Thoracic aorta (tissue), 2 donors: ENCODE results near the gene MYO5B. TPM values are rescaled to one million over a fixed set of nuclear protein-coding genes. Genes with fewer than 3 reads are reported as not detected.

ENCODE experiments used
- ATAC-seq: fragments of 150-250 bp; one replicate; pipeline ENCODE4 v1.8.0; 2017; ENCODE audit warnings: low read depth; ENCODE audit not compliant: insufficient number of reproducible peaks, low FRiP score
- DNase-seq: peaks from one replicate; pipeline ENCODE4 v3.0.0-alpha.2; 2020; ENCODE audit warnings: low spot score
- H3K27ac ChIP-seq, 2 donors: fragments of 200-600 bp; sonication (generic); 1 replicate in 1 of 2; 2 replicates in 1 of 2; pipeline ENCODE4 v1.5.1; 2016; ENCODE audit warnings: mild to moderate bottlenecking in 2 of 2, moderate library complexity in 2 of 2
- H3K27me3 ChIP-seq: fragments of 200-600 bp; sonication (generic); replicated peaks from 2 replicates; pipeline ENCODE4 v1.6.0; 2016; ENCODE audit warnings: mild to moderate bottlenecking; ENCODE audit not compliant: insufficient read depth
- H3K36me3 ChIP-seq: fragments of 200-600 bp; sonication (generic); one replicate; pipeline ENCODE4 v1.5.1; 2016
- H3K4me1 ChIP-seq, 2 donors: fragments of 200-600 bp; sonication (generic); 1 replicate in 1 of 2; 2 replicates in 1 of 2; pipeline versions ENCODE4 v1.5.1 to v1.6.0; 2016; ENCODE audit warnings: low read depth in 2 of 2, mild to moderate bottlenecking in 1 of 2; ENCODE audit not compliant: control insufficient read depth in 1 of 2
- H3K4me3 ChIP-seq: fragments of 200-600 bp; sonication (generic); 2 replicates; pipeline ENCODE4 v1.5.1; 2016; ENCODE audit warnings: mild to moderate bottlenecking
- H3K9me3 ChIP-seq: fragments of 200-600 bp; sonication (generic); 2 replicates; pipeline ENCODE4 v1.5.1; 2016
- total RNA-seq, 2 donors: library from RNA; depleted of rRNA; stranded (reverse); fragments of >200 nt; gene quantifications; one replicate each; pipeline versions ENCODE4 v1.1.0 to v1.2.3, GENCODE V29; 2016
- TF ChIP-seq, protein P1 (sequence below): fragments of 200-600 bp; sonication (generic); IDR thresholded peaks from one replicate; pipeline ENCODE4 v1.5.1; 2019; ENCODE audit warnings: antibody characterized with exemption

The MYO5B gene
- total RNA-seq, 2 donors from 2014 or later: 8.3 to 13.5 TPM

DNA sequence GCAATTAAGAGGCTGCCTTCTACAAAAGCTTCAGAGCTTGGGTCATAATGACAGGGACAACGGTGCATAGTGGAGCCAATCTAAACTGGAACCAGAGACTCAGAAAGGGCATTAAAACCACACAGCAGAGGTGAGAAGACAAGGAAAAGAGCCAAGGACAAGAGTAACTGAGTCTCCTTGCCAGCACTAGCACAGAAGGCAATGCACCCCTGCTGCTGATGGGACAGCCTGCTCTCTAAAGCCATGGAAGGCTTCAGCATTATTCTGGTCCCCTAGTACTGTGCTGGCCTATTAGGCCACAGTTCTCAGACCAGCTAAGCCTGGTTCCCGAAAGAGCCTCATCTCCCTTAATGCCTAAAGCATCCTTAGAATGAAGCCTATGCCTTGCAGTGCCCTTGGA lies 15.5 kb downstream of the MYO5B start:
- H3K4me3 ChIP-seq: no peak overlapping the region
- DNase-seq: no peak
- H3K27me3 ChIP-seq: no peaks in the 10 kb centered on the region
- no peaks in the 10 kb centered on the region for H3K4me1 ChIP-seq
- TF ChIP-seq, protein P1, sequence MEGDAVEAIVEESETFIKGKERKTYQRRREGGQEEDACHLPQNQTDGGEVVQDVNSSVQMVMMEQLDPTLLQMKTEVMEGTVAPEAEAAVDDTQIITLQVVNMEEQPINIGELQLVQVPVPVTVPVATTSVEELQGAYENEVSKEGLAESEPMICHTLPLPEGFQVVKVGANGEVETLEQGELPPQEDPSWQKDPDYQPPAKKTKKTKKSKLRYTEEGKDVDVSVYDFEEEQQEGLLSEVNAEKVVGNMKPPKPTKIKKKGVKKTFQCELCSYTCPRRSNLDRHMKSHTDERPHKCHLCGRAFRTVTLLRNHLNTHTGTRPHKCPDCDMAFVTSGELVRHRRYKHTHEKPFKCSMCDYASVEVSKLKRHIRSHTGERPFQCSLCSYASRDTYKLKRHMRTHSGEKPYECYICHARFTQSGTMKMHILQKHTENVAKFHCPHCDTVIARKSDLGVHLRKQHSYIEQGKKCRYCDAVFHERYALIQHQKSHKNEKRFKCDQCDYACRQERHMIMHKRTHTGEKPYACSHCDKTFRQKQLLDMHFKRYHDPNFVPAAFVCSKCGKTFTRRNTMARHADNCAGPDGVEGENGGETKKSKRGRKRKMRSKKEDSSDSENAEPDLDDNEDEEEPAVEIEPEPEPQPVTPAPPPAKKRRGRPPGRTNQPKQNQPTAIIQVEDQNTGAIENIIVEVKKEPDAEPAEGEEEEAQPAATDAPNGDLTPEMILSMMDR: no peak
- H3K36me3 ChIP-seq: no peaks in the 10 kb centered on the region
- H3K9me3 ChIP-seq: no peaks in the 10 kb centered on the region
- no peak overlapping the region for H3K27ac ChIP-seq
- no peak for ATAC-seq

DNA sequence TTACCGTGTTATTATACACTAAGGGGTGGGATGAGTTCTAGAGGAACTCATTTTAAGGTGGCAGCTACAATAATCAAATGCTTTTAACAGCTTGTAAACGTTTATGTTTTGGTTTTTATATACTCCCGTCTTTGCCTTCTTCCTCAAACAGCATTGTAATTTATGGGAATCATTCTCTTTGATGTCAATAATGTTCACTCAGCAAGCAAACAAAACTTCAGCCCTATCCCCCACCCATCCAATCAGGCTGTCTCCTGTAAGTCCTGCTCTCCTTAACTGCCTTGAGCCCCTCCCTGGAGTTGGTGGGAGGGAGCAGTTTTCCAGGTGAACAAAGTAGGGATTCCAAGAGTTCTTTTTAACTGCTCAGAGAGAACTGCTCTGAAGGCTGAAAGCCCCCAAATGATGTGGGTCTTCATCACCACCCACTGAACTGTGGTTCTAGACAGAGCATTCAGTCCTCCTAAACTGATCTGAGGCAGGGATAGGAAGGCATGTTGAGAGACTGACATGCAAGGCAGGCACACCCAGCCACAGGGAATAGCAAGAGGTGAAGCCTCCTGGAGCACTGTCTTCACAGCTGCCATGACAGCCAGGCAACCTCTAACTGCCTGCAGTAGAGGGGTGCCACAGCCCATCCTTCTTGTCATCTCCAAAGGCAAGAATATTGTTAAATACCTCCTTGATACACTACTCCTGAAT lies 17.5 kb downstream of the MYO5B start:
- Histone ChIP-seq H3K27me3 (no peaks in the 10 kb centered on the region), H3K9me3 (no peaks in the 10 kb centered on the region), H3K27ac (no peak overlapping the region), H3K4me1 (no peaks in the 10 kb centered on the region), H3K4me3 (no peak overlapping the region), H3K36me3 (no peaks in the 10 kb centered on the region)
- TF ChIP-seq, protein P1: no peak
- DNase-seq: no peak
- no peak for ATAC-seq

DNA sequence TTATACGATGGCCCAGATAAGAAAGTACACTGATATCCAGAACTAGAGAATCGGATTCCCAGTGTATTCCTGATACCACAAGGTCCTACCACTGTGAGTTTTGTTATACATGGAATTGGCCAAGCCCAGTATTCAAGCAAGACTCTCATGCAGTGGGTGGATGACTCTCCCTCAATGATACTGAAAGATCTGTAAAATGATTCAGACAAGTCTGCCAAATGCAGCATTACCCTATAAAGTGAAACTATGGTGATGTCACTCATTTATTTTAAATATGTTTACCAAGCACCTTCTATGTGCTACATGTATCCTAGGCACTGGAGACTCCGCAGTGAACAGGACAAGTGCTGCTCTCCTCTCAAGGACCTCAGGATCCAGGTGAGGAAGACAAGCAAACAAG lies 22.6 kb downstream of the MYO5B start:
- ATAC-seq (no peak), DNase-seq (no peak)
- Histone ChIP-seq H3K9me3 (no peaks in the 10 kb centered on the region), H3K4me3 (no peak overlapping the region), H3K27ac (no peak overlapping the region), H3K4me1 (no peaks in the 10 kb centered on the region), H3K27me3 (no peaks in the 10 kb centered on the region), H3K36me3 (no peaks in the 10 kb centered on the region)
- TF ChIP-seq, protein P1: no peak

DNA sequence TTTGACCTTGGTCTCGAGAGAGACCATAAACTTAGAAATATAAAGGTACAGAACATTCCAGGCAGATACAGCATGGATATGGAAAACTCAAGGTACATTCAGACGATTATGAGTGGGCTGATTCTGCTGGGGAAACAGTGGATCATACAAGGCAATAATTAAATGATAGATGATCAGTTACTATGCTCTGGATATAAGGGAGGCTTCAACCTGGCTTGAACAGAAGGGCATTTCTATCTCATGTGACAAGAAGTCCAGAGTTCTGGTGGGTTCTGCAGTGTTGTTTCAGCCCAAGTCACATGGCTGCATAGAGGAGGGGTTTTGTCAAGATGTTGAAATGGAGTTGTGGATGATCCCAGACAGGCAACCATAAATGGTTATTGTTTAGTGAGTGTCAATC lies 23.5 kb downstream of the MYO5B start:
- H3K4me1 ChIP-seq: no peaks in the 10 kb centered on the region
- no peak for DNase-seq
- TF ChIP-seq, protein P1: no peak
- no peaks in the 10 kb centered on the region for H3K9me3 ChIP-seq
- H3K36me3 ChIP-seq: no peaks in the 10 kb centered on the region
- ATAC-seq: no peak
- no peak overlapping the region for H3K4me3 ChIP-seq
- no peak overlapping the region for H3K27ac ChIP-seq
- no peaks in the 10 kb centered on the region for H3K27me3 ChIP-seq

DNA sequence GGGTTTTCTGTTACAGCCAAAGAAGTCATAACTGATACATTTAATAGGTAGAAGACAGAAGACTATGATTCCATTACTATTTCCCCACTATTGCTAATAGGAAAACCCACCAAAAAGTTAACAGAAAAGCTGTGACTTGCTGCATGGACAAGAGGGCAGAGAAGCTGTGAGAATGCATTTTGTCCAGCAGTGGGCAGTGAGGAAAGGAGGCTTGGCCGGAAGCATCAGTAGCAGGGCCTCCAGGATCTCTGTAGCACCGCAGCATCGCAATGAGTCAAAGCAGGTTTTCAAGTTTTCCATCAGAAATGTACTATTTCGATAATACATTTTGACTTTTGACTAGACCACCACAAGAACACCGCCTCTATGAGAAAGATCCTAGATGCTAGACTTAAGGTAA lies 24.9 kb downstream of the MYO5B start:
- TF ChIP-seq, protein P1: no peak
- H3K36me3 ChIP-seq: no peaks in the 10 kb centered on the region
- no peak for ATAC-seq

More for the DNA sequence above, 24.9 kb downstream of the MYO5B start:
- Histone ChIP-seq H3K27ac (no peak overlapping the region), H3K27me3 (no peaks in the 10 kb centered on the region), H3K4me1 (no peaks in the 10 kb centered on the region), H3K9me3 (no peaks in the 10 kb centered on the region), H3K4me3 (no peak overlapping the region)
- DNase-seq: no peak
